Activated T-cell treated with anti-CD3 and anti-CD28 coated beads for 48 hours (primary cell): ENCODE data around the gene WDR20.
"Not testable (repeated sequence)": the region's sequence is repeated elsewhere in the genome, so short reads cannot be mapped to it uniquely, and the experiment has no call there.

Source experiments
- DNase-seq: peaks from one replicate; pipeline ENCODE4 v3.0.0-alpha.2; 2020; ENCODE audit warnings: low read depth

Gene WDR20

GRCh38 chr14:102171173-102172020 is 31.7 kb downstream of the WDR20 start:
- no peak for DNase-seq

GRCh38 chr14:102172021-102172272 is 32.2 kb downstream of the WDR20 start:
- not testable (repeated sequence) for DNase-seq

GRCh38 chr14:102172721-102173120 is 33.0 kb downstream of the WDR20 start:
- DNase-seq: not testable (repeated sequence)

GRCh38 chr14:102177161-102177560 is 37.5 kb downstream of the WDR20 start:
- no peak for DNase-seq

- no peak for DNase-seq
These were observed 39.1 kb downstream of the WDR20 start for GRCh38 chr14:102178806-102179205.

- no peak for DNase-seq
These were observed 40.7 kb downstream of the WDR20 start for GRCh38 chr14:102180248-102180998.

GRCh38 chr14:102181187-102181586 is 41.5 kb downstream of the WDR20 start:
- DNase-seq: no peak

GRCh38 chr14:102182190-102182589 is 42.5 kb downstream of the WDR20 start:
- DNase-seq: no peak

- no peak for DNase-seq
These were observed 43.4 kb downstream of the WDR20 start for GRCh38 chr14:102182936-102183619.

GRCh38 chr14:102183886-102184285 is 44.2 kb downstream of the WDR20 start:
- DNase-seq: no peak

GRCh38 chr14:102184316-102185035 is 44.8 kb downstream of the WDR20 start:
- no peak for DNase-seq

GRCh38 chr14:102185360-102185759 is 45.7 kb downstream of the WDR20 start:
- DNase-seq: no peak

- DNase-seq: no peak
These were observed 47.3 kb downstream of the WDR20 start for GRCh38 chr14:102187044-102187443.

GRCh38 chr14:102187568-102188001 is 47.9 kb downstream of the WDR20 start:
- DNase-seq: no peak

GRCh38 chr14:102188187-102188586 is 48.5 kb downstream of the WDR20 start:
- DNase-seq: no peak

- no peak for DNase-seq
These were observed 50.2 kb downstream of the WDR20 start for GRCh38 chr14:102189874-102190273.

GRCh38 chr14:102192840-102193502 is 53.3 kb downstream of the WDR20 start:
- no peak for DNase-seq

- DNase-seq: no peak
These were observed 55.2 kb downstream of the WDR20 start for GRCh38 chr14:102194856-102195255.

- no peak for DNase-seq
These were observed 55.7 kb downstream of the WDR20 start for GRCh38 chr14:102195446-102195845.

GRCh38 chr14:102196039-102196901 is 56.6 kb downstream of the WDR20 start:
- no peak for DNase-seq

- DNase-seq: no peak
These were observed 57.2 kb downstream of the WDR20 start for GRCh38 chr14:102196902-102197230.
